Vagina (tissue), 2 donors: ENCODE measurements around the gene SLC9A5. TPM values are rescaled to one million over a fixed set of nuclear protein-coding genes. Genes with fewer than 3 reads are reported as not detected.

Experiments
- DNase-seq, 2 donors: peaks; one replicate each; pipeline ENCODE4 v3.0.0-alpha.2; 2017; ENCODE audit errors: extremely low spot score in 2 of 2
- H3K27ac ChIP-seq: fragments of 200-600 bp; sonication (generic); one replicate; pipeline ENCODE4 v1.5.1; 2019
- H3K27me3 ChIP-seq: fragments of 200-600 bp; sonication (generic); one replicate; pipeline ENCODE4 v1.5.1; 2019
- H3K36me3 ChIP-seq, 2 donors: fragments of 200-600 bp; sonication (generic); one replicate each; pipeline ENCODE4 v1.5.1; 2017 to 2019
- H3K4me1 ChIP-seq: fragments of 200-600 bp; sonication (generic); one replicate; pipeline ENCODE4 v1.5.1; 2019
- H3K4me3 ChIP-seq, 2 donors: fragments of 200-600 bp; sonication (generic); 1 replicate in 1 of 2; 2 replicates in 1 of 2; pipeline ENCODE4 v1.5.1; 2016 to 2019
- H3K9me3 ChIP-seq: fragments of 200-600 bp; sonication (generic); one replicate; pipeline ENCODE4 v1.5.1; 2019
- POLR2A ChIP-seq, 2 donors: fragments of 450-650 bp; IDR thresholded peaks; one replicate each; pipeline ENCODE4 v1.6.1; 2017; ENCODE audit warnings: antibody characterized with exemption in 2 of 2, mild to moderate bottlenecking in 2 of 2, moderate library complexity in 2 of 2
- POLR2AphosphoS5 ChIP-seq, 2 donors: sonication (generic); formaldehyde crosslinking; IDR thresholded peaks; one replicate each; pipeline ENCODE4 v1.9.0; 2017; ENCODE audit warnings: antibody characterized with exemption in 2 of 2, mild to moderate bottlenecking in 2 of 2, low read depth in 1 of 2; ENCODE audit not compliant: insufficient read depth in 1 of 2
- intact Hi-C: fragments of 100-400 bp; cut with DNase I; formaldehyde crosslinking; loops from one replicate; pipeline ENCODE4 v1.15.1; 2023
- total RNA-seq: library from RNA; depleted of rRNA; stranded (reverse); fragments of >200 nt; gene quantifications from one replicate; pipeline ENCODE4 v1.2.3, GENCODE V29; 2016
- TF ChIP-seq, protein P1 (sequence below), 3 experiments: fragments of 450-650 bp in 2 of 3; fragments of 200-600 bp in 1 of 3; sonication (generic) in 1 of 3; IDR thresholded peaks; one replicate each; pipeline ENCODE4 v1.5.1; 2017 to 2019; ENCODE audit warnings: antibody characterized with exemption in 3 of 3, mild to moderate bottlenecking in 2 of 3, moderate library complexity in 2 of 3

Gene SLC9A5
- total RNA-seq, 1 donor from 2014 or later, result 0.49 TPM

GRCh38 chr16:67250045-67250327, 1.2 kb downstream of the SLC9A5 start:
- intact Hi-C loops, result no loop called here
- TF ChIP-seq POLR2A (IDR thresholded peaks at IDR 0.05), result no peak
- TF ChIP-seq, protein P1, sequence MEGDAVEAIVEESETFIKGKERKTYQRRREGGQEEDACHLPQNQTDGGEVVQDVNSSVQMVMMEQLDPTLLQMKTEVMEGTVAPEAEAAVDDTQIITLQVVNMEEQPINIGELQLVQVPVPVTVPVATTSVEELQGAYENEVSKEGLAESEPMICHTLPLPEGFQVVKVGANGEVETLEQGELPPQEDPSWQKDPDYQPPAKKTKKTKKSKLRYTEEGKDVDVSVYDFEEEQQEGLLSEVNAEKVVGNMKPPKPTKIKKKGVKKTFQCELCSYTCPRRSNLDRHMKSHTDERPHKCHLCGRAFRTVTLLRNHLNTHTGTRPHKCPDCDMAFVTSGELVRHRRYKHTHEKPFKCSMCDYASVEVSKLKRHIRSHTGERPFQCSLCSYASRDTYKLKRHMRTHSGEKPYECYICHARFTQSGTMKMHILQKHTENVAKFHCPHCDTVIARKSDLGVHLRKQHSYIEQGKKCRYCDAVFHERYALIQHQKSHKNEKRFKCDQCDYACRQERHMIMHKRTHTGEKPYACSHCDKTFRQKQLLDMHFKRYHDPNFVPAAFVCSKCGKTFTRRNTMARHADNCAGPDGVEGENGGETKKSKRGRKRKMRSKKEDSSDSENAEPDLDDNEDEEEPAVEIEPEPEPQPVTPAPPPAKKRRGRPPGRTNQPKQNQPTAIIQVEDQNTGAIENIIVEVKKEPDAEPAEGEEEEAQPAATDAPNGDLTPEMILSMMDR (IDR thresholded peaks at IDR 0.05), result no peak
- TF ChIP-seq POLR2AphosphoS5 (IDR thresholded peaks at IDR 0.05; ENCODE audit: insufficient read depth in 1 of 2, low read depth in 1 of 2), result no peak
- H3K4me1 ChIP-seq, result peaks cover 44% of the 10 kb centered on the region
- DNase-seq, result no peak
- H3K27me3 ChIP-seq, result no peaks in the 10 kb centered on the region
- H3K36me3 ChIP-seq, result no peaks in the 10 kb centered on the region
- no peak overlapping the region for H3K4me3 ChIP-seq
- H3K27ac ChIP-seq, result no peak overlapping the region
- no peaks in the 10 kb centered on the region for H3K9me3 ChIP-seq

- DNase-seq, result no peak
- Histone ChIP-seq H3K4me3 (no peak overlapping the region), H3K27me3 (no peaks in the 10 kb centered on the region), H3K4me1 (peaks cover 19% of the 10 kb centered on the region), H3K9me3 (no peaks in the 10 kb centered on the region), H3K36me3 (no peaks in the 10 kb centered on the region), H3K27ac (no peak overlapping the region)
- intact Hi-C loops, result no loop called here
- no peak for TF ChIP-seq POLR2A (IDR thresholded peaks at IDR 0.05)
- TF ChIP-seq POLR2AphosphoS5 (IDR thresholded peaks at IDR 0.05; ENCODE audit: insufficient read depth in 1 of 2, low read depth in 1 of 2), result no peak
- TF ChIP-seq, protein P1 (IDR thresholded peaks at IDR 0.05), result no peak
These were observed 4.1 kb downstream of the SLC9A5 start for GRCh38 chr16:67252609-67253497.

DNA sequence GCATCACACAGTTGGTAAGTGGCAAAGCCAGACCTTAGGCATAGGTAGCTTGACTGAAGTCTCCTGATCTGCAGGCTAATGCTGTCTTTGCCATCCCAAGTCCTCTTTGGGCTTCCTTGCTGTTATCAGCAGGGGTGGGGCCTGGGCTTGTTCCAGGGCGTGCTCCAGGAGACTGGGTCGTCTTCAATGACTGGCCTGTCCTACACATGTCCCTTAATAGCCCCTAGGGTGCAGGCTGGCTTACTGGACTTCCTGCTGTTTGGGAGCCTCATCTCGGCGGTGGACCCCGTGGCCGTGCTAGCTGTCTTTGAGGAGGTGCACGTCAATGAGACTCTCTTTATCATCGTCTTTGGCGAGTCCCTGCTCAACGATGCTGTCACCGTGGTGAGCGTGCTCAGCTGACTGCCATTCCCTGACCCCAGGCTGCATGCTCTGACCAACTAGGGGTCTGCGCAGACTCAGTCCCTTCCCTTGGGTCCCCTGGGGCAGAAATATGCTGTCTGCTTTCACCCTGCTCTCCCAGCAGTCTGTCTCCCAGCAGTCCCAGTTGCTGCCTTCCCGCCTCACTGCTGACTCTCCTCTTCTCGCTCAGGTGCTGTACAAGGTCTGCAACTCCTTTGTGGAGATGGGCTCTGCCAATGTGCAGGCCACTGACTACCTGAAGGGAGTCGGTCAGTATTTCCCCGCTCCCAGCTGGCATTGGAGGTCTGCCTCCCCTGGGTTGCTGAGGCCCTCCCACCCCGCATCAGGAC, 6.2 kb downstream of the SLC9A5 start:
- Histone ChIP-seq H3K27me3 (no peaks in the 10 kb centered on the region), H3K36me3 (no peaks in the 10 kb centered on the region), H3K4me1 (no peaks in the 10 kb centered on the region), H3K27ac (no peak overlapping the region), H3K9me3 (no peaks in the 10 kb centered on the region), H3K4me3 (no peak overlapping the region)
- TF ChIP-seq, protein P1 (IDR thresholded peaks at IDR 0.05), result no peak
- TF ChIP-seq POLR2A (IDR thresholded peaks at IDR 0.05) (no peak), POLR2AphosphoS5 (IDR thresholded peaks at IDR 0.05; ENCODE audit: insufficient read depth in 1 of 2, low read depth in 1 of 2) (no peak)
- no peak for DNase-seq
- intact Hi-C loops, result no loop called here

- no peaks in the 10 kb centered on the region for H3K9me3 ChIP-seq
- intact Hi-C loops, result no loop called here
- no peaks in the 10 kb centered on the region for H3K36me3 ChIP-seq
- no peaks in the 10 kb centered on the region for H3K4me1 ChIP-seq
- no peak for TF ChIP-seq POLR2A (IDR thresholded peaks at IDR 0.05)
- TF ChIP-seq POLR2AphosphoS5 (IDR thresholded peaks at IDR 0.05; ENCODE audit: insufficient read depth in 1 of 2, low read depth in 1 of 2), result no peak
- TF ChIP-seq, protein P1 (IDR thresholded peaks at IDR 0.05), result no peak
- no peak for DNase-seq
- no peak overlapping the region for H3K27ac ChIP-seq
- H3K27me3 ChIP-seq, result no peaks in the 10 kb centered on the region
- no peak overlapping the region for H3K4me3 ChIP-seq
These were observed 6.9 kb downstream of the SLC9A5 start for GRCh38 chr16:67255553-67256221.
